ENCODE measurements around the gene RBM42.
"Not testable (repeated sequence)": the region's sequence is repeated elsewhere in the genome, so short reads cannot be mapped to it uniquely, and the experiment has no call there.

Gene RBM42, protein sequence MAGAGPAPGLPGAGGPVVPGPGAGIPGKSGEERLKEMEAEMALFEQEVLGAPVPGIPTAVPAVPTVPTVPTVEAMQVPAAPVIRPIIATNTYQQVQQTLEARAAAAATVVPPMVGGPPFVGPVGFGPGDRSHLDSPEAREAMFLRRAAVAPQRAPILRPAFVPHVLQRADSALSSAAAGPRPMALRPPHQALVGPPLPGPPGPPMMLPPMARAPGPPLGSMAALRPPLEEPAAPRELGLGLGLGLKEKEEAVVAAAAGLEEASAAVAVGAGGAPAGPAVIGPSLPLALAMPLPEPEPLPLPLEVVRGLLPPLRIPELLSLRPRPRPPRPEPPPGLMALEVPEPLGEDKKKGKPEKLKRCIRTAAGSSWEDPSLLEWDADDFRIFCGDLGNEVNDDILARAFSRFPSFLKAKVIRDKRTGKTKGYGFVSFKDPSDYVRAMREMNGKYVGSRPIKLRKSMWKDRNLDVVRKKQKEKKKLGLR

DNA sequence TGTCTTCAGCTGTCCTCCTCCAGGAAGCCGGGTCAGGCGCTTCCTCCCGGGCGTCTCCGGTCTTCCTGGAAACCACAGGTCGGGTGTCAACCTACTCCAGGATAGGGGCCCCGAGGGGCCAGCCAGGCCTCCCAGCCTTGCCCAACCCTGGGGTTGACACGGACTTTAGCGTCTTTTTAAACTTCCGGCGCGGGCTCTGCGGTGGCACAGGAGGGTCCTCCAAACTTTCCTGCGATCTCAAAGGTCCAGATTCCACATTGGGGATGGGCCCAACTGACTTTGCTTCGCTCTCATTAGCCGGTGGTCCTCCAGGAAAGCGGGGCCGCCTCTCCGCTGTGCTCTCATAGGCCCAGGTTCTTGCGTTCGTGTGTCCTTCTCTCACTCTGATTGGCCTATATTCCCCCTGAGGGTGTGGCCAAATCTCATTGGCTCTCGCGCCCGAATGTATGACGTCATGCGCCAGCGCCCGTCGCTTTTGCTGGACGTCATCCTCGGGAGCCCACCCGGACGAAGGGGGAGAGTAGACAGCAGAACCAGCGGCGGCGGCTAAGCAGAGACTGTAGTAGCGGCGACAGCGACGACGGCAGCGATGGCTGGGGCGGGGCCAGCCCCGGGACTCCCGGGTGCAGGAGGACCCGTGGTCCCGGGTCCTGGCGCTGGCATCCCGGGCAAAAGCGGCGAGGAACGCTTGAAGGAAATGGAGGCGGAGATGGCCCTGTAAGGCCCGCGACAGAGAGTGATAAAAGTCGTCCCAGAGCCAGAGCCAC is at the start of gene RBM42:
Gene RBM42, plus strand, starts transcription at position 472 of the 767 bp plus-strand sequence. Its CDS starts 118 bp downstream, at position 590.
- peak; percentile 99 for DNase-seq (ENCODE audit: low read depth)

DNA sequence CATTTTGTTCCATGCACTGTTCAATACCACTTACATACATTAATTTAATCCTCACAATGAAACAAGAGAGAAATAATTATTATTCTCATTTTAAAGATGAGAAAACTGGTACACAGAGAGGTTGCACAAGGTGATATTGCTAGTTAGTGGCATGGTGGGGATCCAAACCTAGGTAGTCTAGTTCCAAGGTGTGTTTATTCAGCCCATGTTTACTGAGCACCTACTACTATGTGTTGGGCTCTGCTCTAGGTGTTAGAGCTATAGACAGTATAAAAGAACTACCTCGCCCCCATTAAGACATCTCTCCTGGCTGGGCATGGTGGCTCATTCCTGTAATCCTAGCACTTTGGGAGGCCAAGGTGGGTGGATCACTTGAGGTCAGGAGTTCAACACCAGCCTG is 46.1 kb upstream of the RBM42 start:
- no peak for DNase-seq (ENCODE audit: low read depth)

DNA sequence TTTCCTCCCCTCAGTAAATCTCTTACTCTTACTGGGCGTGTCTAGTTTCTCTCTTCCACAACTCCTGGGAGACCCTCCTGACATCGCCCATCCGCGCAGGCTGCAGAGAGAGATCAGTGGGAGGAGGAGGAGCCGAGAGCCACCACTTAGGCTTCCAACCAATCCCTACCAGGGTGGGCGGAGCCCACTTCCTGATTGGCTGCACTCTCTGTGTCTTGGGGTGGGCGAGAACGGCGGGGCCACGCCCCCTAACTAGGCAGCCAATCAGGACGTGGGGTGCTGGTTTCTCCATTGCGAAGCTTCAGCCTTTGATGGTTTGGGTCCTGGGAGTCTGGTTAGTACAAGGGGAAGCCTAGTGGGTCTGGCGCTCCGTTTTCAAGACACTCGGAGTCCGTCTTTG is 43.0 kb upstream of the RBM42 start, which contains the start of gene PMIS2:
Gene PMIS2, plus strand, starts transcription at position 326 of the 400 bp plus-strand sequence. CDS start 87 bp downstream, outside the sequence.
- no peak for DNase-seq (ENCODE audit: low read depth)

DNA sequence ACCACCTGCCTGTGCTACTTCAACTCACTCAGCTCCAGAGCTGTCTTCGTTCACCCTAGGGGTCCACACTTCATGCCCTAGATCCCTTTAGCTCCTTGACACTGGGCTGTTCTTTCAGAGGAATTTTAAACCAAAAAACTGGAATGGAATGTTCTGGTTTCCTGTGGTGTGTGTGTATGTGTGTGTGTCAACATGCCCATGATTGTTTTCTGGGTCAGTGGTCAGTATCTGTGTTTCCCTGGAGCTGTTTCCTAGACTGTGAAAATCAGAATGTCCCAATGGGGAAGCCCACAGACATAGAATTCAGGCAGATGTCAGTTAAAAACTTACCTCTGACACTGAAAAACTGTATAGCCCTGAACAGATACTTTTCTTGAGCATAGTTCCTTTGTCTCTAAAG is 41.5 kb upstream of the RBM42 start:
- no peak for DNase-seq (ENCODE audit: low read depth)

DNA sequence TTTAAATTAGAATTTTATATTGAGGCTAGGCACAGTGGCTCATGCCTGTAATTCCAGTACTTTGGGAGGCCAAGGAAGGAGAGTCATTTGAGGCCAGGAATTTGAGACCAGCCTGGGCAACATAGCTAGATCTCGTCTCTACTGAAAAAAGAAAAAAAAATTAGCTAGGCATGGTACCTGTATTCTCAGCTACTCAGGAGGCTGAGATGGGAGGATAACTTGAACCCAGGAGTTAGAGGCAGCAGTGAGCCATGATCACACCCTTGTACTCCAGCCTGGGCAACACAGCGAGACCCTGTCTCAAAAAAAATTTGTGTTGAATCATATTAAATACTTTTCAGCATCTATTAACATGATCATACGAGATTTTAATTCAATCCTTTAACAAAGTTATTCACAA is 38.0 kb upstream of the RBM42 start:
- DNase-seq (ENCODE audit: low read depth): no peak

DNA sequence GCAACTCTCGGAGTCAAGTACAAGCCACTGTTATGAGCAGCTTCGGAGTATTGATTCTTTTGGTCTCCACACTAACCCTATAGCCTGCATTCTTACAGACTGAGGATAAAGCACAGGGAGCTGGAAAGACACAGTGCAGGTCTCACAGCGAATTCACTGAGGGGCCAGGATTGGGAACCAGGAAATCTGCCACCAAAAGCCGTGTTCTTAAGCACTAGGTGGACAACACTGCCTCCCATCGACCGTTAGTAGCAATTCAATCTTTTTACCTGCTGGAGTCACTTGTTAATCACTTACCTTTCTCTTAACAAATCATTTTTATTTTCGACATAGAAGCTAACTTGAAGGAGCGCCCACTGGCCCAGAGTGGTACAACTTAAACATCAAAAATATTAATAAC is 36.6 kb upstream of the RBM42 start:
- DNase-seq (ENCODE audit: low read depth): no peak

DNA sequence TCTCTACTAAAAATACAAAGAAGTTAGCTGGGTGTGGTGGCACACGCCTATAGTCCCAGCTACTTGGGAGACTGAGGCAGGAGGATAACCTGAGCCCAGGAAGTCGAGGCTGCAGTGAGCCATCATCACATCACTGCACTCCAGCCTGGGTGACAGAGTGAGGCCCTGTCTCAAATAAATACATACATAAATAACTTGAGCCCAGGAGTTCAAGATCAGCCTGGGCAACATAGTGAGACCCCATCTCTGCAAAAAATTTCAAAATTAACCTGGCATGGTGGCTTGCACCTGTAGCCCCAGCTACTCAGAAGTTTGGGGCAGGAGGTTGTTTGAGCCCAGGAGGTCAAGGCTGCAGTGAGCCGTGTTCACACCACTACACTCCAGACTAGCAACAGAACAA is 33.8 kb upstream of the RBM42 start:
- DNase-seq (ENCODE audit: low read depth): not testable (repeated sequence)

DNA sequence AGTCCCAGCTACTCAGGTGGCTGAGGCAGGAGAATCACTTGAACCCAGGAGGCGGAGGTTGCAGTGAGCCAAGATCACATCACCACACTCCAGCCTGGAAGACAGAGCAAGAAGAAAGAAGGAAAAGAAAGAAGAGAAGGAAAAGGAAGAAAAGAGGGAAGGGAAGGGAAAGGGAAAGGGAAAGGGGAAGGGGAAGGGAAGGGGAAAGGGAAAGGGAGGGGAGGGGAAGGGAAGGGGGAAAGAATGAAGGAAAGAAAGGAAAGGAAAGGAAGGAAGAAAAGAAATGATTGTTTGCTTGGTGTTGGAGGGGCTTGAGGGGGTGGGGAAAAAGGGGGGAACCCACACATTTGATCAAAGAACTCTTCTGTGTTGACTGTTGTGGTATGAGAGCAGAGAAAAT is 32.9 kb upstream of the RBM42 start:
- no peak for DNase-seq (ENCODE audit: low read depth)

DNA sequence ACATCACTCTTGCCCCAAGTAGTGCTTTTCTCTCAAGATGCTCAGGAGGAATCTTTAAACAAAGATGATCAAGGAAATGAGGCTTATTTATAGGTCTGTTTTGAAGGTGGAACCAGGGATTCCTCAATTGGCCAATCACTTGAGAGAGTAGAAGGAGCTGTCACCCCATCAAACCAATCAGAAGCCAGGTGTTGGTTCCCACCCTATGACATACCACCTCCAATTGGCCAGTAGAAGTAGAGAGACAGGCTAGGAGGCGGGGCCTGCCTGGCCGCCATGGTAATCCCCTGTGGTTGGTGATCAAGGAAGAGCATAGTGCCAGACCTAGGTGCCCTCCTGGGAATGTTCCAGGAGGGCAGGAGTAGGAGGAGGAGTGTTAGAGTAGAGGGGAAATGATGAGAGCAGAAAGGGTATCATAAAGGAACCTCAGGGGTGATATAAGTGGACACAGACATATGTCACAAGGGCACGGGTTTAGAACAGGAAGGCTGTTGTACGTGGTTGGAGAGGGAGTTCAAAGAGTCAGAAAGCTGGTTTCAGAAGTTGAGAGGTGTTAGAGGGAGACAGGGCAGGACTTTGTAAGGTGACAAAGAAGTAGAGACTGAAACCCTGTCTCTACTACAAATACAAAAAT is 32.4 kb upstream of the RBM42 start:
- no peak for DNase-seq (ENCODE audit: low read depth)

DNA sequence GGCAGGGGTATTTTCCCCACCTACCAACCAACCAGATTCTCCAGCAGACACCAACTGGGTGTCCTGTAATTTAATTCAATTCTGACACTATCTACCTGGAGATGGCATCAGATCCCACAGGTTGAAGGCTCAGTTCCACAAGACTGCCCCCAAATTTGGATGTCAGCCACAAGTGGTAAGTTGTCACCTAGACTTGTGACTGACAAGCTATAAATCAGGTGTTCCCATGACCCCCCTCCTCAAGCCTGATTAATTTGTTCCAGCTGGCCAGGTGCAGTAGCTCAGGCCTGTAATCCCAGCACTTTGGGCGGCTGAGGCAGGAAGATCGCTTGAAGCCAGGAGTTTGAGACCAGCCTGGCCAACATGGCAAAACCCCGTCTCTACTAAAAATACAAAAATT is 26.9 kb upstream of the RBM42 start:
- DNase-seq (ENCODE audit: low read depth): no peak

DNA sequence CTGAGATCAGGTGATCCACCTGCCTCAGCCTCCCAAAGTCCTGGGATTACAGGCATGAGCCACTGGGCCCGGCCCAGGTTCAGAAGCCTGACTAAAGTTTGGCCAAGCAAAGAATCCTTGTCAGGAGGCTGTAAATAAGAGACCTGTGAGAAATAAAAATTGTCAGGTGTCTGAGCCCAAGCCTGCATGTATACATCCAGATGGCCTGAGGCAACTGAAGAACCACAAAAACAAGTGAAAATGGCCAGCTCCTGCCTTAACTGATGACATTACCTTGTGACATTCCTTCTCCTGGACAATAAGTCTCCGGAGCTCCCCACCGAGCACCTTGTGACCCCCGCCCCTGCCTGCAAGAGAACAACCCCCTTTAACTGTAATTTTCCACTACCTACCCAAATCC is 24.4 kb upstream of the RBM42 start:
- DNase-seq (ENCODE audit: low read depth): not testable (repeated sequence)

DNA sequence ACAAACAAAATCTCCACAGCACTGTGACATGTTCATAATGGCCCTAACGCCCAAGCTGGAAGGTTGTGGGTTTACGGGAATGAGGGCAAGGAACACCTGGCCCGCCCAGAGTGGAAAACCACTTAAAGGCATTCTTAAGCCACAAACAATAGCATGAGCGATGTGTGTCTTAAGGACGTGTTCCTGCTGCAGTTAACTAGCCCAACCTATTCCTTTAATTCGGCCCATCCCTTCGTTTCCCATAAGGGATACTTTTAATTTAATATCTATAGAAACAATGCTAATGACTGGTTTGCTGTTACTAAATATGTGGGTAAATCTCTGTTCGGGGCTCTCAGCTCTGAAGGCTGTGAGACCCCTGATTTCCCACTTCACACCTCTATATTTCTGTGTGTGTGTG is 21.7 kb upstream of the RBM42 start:
- DNase-seq (ENCODE audit: low read depth): not testable (repeated sequence)

DNA sequence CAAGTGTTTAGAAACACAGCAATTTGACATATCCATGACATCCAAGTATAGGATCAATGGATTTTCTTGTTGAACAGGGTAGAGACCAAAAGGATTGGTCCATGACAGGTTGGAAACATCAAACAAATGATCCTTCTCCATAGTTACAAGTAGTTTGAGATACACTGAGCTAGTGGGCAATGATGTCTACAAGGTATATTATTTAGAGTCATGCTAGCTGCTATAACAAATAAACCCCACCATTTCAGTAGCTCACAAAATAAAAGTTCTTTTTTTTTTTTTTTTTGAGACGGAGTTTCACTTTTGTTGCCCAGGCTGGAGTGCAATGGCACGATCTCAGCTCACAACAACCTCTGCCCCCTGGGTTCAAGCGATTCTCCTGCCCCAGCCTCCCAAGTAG is 21.2 kb upstream of the RBM42 start:
- no peak for DNase-seq (ENCODE audit: low read depth)

DNA sequence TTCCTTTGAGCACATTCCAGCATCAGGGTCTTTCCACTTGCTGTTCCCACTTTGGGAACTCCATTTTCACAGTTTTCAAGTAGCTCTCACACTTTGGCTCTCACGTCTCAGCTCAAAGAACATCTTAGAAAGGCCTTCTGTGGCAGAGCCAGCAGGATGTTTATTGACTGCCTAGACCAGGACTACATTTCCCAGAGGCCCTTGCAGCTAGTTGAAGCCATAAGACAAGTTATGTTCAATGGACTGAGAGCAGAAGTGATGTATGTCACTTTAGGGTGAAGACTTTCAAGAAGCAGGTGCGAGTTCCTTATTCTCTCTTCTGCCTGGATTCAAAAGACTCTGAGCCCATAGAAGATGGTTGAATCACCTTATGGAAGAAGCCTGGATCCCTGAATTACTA is 20.6 kb upstream of the RBM42 start:
- no peak for DNase-seq (ENCODE audit: low read depth)

DNA sequence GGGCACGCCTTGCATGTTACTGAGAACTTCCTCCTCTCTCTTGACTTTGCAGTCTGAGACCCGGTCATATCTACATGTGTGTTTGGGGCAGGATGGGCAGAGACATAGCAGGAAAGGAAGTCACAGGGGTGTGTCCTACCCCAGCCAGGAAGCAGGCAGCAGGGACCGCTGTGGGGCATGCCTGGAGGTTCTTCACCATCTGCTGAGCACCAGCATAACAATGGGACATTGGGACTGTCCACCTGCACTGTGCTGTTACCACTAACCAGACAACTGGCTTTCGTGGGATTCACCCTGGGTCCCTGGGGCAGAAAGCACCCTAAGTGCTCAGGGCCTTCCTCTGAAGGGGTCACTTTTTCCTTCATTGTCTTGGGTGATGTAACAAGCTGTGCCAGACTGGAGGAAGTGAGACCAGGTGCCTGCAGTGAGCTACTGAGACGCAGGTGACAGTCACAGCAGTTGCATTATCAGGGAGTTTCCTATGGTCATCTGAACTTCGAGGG is 18.9 kb upstream of the RBM42 start:
- no peak for DNase-seq (ENCODE audit: low read depth)

DNA sequence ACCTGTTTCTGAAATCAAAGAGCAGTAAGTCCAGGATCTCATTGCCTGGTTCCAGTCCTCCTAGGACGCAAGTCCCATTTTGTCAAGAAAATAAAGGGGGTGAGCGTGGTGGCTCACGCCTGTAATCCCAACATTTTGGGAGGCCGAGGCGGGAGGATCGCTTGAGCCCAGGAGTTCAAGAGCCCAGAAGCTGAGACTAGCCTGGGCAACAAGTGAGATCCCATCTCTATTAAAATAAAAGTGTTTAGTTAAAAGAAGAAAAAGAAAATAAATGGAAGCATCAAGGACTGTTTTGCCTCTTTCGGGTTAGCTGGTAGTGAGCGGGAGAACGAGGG is 16.6 kb upstream of the RBM42 start:
- no peak for DNase-seq (ENCODE audit: low read depth)

DNA sequence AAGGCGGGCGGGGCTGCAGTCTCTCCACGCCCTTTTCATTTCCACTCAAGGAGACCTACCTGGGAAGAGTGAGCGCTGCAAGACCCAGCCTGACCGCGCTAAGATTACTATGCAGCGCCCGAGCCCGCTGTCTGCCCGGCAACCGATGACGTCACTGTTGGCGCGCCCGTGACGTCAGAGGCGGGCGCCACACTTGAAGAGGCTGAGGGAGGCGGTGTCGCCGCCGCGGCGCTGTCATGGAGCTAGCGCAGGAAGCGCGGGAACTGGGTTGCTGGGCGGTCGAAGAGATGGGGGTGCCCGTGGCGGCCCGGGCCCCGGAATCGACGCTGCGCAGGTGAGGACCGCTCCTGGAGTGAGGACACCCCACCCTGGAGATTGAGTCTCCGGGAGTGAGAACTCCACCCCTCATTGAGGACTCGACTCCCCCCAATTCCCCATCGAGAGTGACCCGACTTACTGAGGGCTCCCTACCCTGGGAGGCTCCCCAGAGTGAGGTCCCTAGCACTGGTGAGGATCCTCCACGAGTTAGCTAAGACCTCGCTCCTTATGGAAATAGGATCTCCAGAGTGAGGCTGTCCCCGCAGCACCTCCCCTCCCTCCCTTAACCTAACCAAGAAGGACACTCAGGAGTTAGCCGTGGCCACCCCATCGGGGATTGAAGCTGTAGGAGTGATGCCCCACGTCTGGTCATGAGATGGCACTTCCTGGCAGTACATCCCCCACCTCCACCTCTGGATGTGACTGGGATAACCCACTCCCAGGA is 16.1 kb upstream of the RBM42 start, which contains the start of gene HAUS5:
Gene HAUS5, plus strand, starts transcription at position 177 of the 763 bp plus-strand sequence. Its CDS starts 60 bp downstream, at position 237.
- peak; percentile 76 for DNase-seq (ENCODE audit: low read depth)

DNA sequence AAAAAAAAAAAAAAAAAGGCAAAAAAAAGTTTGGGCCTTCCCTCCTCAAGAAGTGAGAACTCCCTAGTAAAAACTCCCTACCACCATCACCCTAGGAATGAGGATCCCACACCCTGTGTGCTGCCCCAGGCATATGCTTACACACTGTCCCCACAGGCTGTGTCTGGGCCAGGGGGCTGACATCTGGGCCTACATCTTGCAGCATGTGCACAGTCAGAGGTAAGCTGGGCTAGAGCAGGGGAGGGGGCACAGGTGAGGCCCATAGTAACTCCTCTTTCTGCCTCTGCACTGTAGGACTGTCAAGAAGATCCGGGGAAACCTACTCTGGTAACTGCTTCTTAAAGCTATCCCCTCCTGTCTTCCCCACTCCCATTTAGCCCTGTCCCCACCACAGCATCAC is 15.3 kb upstream of the RBM42 start:
- no peak for DNase-seq (ENCODE audit: low read depth)

DNA sequence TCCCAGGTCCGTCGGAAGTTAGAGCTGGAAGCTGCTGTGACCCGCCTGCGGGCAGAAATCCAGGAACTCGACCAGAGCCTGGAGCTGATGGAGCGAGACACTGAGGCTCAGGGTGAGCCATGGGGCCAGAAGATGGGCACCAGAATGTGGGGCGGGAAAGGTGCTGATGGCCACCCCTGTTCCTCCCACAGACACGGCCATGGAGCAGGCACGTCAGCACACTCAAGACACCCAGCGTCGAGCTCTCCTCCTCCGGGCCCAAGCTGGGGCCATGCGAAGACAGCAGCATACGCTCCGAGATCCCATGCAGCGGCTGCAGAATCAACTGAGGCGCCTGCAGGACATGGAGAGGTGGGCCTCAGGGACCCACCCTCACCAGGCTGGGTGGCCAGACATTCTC is 13.8 kb upstream of the RBM42 start:
- DNase-seq (ENCODE audit: low read depth): no peak

DNA sequence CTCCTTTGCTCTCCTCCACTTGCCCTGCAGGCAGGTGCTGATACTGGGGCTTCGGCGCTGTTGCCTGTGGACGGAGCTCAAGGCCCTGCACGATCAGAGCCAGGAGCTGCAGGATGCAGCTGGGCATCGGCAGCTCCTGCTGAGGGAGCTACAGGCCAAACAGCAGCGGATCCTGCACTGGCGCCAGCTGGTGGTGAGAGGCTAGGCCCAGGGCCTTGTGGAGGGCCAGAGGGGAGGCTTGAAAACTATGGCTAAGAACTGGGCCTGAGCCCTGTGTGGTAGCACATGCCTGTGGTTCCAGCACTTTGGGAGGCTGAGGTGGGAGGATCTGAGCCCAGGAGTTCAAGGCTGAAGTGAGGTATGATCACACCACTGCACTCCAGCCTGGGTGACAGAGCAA is 10.0 kb upstream of the RBM42 start:
- DNase-seq (ENCODE audit: low read depth): no peak

DNA sequence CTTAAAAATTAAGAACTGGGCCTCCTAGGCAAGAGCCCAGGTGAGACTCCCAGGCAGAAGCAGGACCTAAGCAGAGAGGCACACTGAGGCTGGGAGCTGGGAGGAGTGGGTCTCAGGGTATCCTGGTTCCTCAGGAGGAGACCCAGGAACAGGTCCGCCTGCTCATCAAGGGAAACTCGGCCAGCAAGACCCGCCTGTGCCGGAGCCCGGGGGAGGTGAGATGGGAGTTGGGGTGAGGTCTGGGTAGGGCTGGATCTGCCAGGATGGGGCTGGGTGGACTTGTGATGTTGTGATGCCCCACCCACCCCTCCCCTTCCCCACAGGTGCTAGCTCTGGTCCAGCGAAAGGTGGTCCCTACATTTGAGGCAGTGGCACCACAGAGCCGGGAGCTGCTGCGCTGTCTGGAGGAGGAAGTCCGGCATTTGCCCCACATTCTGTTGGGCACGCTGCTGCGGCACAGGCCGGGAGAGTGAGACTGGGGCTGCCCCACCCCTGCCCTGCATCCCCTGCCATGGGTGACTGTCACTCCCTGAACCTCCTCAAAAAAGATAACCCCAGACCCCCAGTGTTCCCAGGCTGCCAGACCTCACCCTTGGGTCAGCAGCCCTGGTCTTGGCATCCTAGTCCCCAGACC is 9.4 kb upstream of the RBM42 start:
- no peak for DNase-seq (ENCODE audit: low read depth)

Data from GM04504 (cell line).